Activated gamma-delta T cell treated with anti-CD3 and anti-CD28 coated beads, Interleukin-2, amount 50 U/mL, for 16 hours (primary cell): ENCODE results near the gene GRIFIN.
"Not testable (repeated sequence)": the region's sequence is repeated elsewhere in the genome, so short reads cannot be mapped to it uniquely, and the experiment has no call there.

Experiments used
- DNase-seq: peaks from one replicate; pipeline ENCODE4 v3.0.0-alpha.2; 2020; ENCODE audit warnings: low read depth

GRIFIN gene

DNA sequence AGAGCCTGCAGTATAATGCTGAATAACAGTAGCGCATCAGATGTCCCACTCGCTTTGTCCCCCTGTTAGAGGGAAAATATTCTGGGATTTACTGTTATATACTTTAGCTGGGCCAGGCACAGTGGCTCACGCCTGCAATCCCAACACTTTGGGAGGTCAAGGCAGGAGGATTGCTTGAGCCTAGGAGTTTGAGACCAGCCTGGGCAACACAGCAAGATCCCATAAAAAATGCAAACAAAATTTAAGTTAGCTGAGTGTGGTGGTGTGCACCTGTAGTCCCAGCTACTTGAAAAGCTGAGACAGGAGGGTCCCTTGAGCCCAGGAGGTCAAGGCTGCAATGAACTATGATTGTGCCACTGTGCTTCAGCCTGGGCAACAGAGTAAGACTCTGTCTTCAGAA is 22.3 kb downstream of the GRIFIN start:
- DNase-seq = not testable (repeated sequence)

- no peak for DNase-seq
These were observed 23.4 kb downstream of the GRIFIN start for GRCh38 chr7:2452643-2453270.

GRCh38 chr7:2452074-2452507 is 24.1 kb downstream of the GRIFIN start:
- DNase-seq = no peak

GRCh38 chr7:2451171-2452073 is 24.8 kb downstream of the GRIFIN start:
- DNase-seq = peak; percentile 68

DNA sequence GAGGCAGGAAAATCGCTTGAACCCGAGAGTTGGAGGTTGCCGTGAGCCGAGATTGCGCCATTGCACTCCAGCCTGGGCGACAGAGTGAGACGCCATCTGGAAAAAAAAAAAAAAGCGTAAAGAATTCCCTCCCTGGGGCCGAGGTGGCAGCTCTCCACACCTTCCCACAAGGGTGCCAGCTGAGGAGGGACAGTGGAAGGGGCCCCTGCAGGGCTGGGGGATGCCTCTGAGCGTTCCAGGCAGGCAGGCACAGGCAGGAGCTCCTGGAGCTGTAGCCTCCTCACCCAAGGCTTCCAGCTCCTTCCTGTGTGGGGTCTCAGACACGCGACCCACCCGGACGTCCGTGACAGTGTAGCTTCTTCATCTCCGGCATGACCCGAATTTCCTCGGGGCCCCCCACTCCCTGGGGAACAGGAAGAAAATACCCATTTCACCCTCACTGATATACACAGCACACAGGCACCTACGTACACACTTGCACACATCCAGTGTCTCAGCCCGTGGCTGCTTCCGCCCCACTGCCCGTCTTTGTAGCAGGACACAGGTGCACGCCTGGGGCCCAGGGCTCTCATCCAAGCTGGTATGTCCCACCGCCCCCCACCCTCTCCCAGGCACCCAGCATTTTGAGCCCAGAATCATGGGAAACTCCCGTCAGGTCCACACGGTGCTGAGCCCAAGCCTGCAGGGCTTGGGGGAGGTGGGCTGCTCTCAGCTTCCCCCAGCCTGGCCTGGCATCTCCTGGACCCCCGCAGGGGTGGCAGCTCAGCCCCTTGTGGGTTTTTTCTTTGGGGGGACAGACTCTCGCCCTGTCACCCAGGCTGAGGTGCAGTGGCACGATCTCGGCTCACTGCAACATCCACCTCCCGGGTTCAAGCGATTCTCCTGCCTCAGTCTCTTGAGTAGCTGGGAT is 25.7 kb downstream of the GRIFIN start:
- no peak for DNase-seq

DNA sequence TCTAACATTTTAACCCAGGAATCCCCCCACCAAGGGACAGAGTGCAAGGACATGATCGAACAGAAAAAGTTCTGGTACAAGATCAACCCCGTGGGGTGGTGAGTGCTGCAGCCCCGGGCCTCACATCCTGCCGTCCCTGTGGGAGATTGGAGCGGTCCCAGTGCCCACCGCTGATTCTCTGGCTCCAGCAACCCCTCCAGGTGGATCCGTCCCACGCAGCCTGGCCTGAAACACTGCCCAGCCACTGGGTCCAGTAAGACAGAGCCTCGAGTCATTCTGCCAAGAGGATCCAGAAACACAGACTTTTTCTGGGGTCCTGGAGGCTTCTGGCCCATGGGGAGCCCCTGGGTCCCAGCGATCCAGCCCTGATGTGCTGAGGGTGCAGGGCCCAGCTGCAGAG is 29.5 kb downstream of the GRIFIN start:
- no peak for DNase-seq

GRCh38 chr7:2445898-2446555 is 30.2 kb downstream of the GRIFIN start:
- no peak for DNase-seq

GRCh38 chr7:2445047-2445446 is 31.2 kb downstream of the GRIFIN start:
- DNase-seq = no peak

- no peak for DNase-seq
These were observed 31.7 kb downstream of the GRIFIN start for GRCh38 chr7:2444476-2444875.

DNA sequence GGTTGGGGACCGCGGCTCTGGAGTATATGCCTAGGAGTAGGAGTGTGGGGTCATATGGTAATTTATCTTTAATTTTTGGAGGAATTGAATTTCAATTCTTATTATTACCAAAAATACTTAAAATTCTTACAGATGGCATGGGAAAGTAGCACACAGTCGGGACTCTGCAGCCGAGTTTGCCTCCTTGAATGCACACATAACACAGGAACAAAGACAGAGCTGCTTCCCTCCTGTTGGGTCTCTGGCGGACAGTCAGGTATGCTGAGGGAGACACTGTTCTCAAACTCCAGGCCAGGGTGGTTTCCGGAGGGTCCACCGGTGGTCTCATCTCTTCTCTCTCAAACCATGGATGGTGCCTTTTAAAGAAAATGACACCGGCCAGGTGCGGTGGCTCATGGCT is 32.7 kb downstream of the GRIFIN start:
- no peak for DNase-seq

DNA sequence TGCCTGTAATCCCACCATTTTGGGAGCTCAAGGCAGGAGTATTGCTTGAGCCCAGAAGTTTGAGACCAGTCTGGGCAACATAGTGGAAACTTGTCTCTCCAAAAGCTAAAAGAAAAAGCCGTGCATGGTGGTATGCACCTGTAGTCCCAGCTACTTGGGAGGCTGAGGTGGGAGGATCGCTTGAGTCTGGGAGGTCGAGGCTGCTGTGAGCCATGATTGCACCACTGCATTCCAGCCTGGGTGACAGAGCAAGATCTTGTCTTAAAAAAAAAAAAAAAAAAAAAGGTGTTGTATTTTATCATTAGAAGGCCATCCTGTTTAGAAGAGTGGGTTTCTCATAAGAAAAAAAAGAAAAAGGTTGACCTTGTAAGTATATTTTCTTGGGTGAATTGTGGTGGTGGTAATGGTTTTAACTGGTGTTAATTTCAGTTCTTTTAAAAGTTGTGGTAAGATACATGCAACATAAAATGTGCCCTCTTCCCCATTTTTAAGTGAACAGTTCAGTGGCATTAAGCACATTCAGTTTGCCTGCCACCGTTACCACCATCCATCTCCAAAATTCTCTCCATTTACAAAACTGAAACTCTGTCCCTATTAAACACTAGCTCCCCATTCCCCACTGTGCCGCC is 34.7 kb downstream of the GRIFIN start:
- DNase-seq = no peak

DNA sequence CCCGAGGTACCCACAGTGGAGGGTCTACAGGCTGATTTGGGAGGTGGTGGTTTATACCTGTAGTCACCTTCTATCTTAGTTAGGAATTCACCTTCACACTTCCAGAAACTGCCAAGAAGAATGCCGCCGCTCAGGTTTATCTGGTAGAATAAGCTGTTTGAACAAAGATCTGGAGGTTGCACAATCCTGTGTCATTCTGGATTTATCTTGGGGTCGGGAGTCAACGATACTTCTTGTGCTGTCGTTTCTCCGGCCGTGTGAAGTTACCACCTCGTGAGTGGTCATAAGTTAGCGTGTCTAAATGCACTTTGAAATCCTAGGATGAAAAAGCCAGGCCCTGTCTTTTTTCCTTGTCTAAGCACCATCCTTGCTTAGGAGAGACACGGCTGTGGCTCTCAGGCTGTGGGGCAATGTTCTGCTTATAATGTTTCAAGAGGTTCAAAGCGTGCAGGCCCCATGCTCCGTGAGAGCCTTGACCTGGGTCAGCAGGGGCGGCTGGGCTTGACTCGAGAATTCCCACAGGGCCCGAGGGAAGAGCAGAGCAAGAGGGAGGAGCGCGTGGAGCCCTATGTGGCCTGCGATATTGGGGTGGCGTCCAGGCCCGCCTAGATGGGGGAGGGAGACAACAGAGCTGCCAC is 35.5 kb downstream of the GRIFIN start:
- no peak for DNase-seq

- DNase-seq = no peak
These were observed 37.4 kb downstream of the GRIFIN start for GRCh38 chr7:2438775-2439174.

DNA sequence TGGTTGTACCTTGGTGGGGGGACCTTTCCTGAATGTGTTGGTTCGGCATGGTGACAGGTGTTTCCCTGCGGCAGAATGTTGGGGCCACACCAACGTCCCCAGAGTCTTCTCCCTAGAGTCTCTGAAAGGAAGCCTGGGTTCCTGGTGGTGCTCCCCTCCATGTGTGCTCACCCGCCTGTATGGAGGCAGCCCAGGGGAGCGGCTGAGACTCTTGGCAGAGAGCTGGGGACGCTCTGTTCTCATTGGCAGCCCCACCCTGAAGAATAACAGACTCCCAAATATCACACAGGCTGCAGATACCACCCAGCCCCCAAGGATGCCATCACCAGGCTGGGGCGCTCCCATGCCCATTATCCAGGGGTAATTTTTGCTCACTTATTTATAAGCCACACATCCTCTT is 38.0 kb downstream of the GRIFIN start:
- DNase-seq = no peak

GRCh38 chr7:2437537-2438148 is 38.6 kb downstream of the GRIFIN start:
- no peak for DNase-seq

- DNase-seq = no peak
These were observed 39.1 kb downstream of the GRIFIN start for GRCh38 chr7:2437136-2437535.

DNA sequence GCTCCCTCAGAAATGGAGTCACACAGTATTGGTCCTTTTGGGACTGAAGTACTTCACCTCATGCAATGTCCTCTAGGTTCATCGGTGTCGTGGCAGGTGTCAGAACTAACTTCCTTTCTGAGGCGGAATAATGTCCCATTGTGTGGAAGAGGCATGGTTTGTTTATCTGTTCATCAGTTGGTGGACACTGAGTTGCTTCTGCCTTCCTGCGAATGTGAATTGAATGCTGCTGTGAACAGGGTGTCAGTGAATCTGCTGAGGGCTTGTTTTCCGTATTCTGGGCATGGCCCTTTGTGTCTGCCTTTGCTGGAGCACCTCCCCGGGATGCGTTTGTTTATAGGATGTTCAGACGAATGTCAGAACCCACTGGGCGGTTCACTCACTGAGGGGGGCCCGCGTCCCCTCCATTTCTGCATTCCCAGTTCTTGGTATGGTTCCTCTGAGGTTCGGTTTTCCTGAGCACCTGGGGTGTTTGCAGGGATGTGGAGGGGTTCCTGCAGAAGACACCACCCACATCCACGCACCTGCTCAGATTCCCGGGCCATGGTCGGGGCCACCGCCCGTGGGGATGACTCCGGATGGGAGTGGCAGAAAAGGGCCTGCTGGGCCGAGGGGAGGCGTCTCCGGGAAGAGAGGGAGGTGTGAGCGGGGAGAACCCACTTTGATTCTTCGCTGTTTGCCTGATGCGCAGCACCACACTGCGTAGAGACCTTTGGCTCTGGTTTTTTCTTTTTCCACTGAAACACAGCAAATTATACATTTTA is 39.7 kb downstream of the GRIFIN start:
- DNase-seq = no peak

- no peak for DNase-seq
These were observed 41.1 kb downstream of the GRIFIN start for GRCh38 chr7:2435146-2435545.

DNA sequence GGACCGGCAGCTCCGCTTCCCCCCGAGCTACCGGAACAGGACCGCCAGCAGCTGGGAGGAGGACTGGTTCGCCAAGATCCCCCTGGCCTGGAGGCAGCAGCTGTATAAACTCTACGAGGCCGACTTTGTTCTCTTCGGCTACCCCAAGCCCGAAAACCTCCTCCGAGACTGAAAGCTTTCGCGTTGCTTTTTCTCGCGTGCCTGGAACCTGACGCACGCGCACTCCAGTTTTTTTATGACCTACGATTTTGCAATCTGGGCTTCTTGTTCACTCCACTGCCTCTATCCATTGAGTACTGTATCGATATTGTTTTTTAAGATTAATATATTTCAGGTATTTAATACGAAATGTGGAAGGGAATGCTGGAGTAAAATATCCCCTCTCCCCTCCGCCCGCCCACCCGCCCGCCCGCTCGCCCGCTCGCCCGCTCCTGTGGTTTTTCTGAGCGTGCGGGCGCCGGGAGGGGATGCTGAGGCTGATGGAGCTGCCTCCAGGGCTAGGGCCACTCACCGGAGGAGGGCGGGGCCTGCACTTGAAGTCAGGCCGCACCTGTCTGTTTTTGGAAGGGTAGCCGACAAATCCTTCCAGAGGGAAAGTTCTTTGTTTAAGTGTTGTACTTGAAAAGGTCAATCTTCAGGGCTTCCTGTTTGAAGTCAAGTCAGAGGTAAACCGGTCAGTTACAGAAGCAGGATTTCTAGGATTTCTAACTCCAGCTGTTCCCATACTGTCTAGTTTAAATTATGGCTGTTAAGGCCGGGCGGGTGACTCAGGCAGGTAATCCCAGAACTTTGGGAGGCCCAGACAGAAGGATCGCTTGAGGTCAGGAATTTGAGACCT is 42.3 kb downstream of the GRIFIN start:
- no peak for DNase-seq
